DMS53 treated with DMSO at 0.1 percent for 48 hours (cell line): ENCODE measurements around the gene CCDC159.
A peak's percentile ranks its signal among the peaks of the same experiment; 100 is the strongest.
"Not testable (repeated sequence)": the region's sequence is repeated elsewhere in the genome, so short reads cannot be mapped to it uniquely, and the experiment has no call there.

Experiments
- DNase-seq: peaks from one replicate; lab custom pipeline; 2025; ENCODE audit not compliant: unreplicated experiment; lab: John Stamatoyannopoulos, UW

CCDC159 gene, protein sequence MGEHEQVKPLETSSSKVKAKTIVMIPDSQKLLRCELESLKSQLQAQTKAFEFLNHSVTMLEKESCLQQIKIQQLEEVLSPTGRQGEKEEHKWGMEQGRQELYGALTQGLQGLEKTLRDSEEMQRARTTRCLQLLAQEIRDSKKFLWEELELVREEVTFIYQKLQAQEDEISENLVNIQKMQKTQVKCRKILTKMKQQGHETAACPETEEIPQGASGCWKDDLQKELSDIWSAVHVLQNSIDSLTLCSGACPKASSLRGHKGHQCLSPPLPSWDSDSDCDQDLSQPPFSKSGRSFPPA

DNA sequence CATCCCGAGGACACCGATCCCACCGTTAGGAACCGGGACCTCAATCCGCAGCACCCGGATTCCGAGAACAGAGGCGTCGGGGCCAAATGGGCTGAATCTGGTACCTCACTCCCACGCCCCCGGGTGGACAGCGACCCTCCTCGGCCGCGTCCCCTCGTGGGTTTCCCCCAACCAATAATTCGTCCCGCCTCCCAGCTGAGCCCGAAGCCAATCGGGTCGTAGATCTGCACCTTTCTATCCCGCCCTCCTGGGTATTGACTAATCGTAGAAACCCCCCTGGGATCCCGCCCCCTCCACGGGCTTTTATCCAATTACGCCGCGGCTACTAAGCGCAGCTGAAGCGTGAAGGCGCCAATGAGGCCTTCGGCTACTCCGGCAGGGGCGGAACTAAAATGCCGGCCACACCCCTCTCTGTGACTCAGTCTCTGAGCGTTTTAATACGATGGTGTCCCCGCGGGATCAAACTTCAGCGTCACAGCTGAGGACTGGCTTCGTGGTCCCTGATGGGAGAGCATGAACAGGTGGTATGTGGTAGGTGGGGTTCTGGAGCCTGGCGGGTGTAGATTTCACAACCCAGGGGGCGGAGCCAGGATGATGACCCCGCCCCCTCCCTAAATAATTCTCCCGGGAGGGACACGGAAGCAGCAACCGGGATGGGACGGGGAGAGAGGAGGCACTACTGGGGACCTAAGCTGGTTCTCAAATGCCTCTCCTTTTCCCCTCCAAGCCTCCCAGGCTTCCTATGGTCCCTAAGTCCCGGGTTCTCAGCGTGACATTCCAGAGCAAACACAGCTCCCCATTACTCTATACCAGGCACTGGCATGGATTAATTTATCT, at the start of gene CCDC159, which contains the start of gene TMEM205:
Gene CCDC159, plus strand, starts transcription at position 416 of the 837 bp plus-strand sequence. Its CDS starts 88 bp downstream, at position 504.
Gene TMEM205, minus strand, starts transcription at position 165 of the 837 bp plus-strand sequence. CDS start 649 bp downstream, outside the sequence.
- DNase-seq = peak; percentile 94

DNA sequence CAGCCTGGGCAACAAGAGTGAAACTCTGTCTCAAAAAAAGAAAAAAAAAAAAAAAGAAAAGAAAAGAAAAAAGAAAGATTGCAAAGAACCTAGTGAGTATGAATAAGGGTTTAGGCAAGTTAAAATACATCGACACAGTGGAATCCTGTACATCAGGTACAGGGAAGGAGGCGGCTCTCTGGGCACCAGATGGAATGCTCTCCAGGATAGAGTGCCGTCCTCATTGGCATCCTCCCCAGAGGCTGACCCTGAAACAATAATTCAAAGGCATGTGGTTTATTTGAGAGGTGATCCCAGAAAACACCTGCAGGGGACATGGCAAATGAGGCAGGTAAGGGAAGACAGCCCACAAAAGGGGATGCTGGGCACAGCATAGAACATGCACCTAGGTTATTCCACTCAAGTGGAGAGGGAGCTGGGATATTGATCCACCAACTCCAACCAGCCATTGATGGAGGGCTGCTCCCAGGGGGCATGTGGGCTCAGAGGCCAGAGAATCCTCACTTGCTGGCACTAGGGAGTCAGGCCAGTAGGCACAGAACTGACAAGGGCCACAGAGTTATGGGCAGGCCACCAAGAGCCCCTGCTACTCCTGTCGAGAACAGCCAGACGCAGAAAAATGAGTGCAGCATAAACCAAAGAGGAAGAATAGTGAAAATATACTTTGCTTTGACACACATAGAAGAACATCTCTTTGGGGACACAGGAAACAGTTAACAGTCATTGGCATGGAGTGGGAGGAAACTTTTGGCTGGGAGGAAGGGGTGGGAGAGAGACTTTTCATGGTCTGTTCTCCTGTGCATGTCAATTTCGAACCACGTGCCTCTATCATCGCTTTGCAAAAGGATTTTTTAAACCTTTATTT, 46.1 kb upstream of the CCDC159 start:
- DNase-seq = no peak

DNA sequence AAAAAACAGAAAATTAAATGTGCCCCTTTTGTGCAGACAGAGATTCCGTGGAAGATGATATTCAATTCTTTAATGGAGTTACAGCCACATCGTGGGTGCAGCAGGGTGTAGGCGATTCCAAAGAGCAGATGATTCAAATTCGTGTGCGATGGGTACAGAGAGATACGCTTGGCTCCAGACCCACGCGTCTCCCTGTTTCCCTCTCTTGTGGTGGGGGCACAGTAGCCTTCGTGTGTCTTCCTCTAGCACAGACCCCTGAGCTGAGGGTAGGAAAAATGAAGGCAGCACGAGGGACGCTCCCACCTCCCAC, 45.6 kb upstream of the CCDC159 start:
- no peak for DNase-seq

DNA sequence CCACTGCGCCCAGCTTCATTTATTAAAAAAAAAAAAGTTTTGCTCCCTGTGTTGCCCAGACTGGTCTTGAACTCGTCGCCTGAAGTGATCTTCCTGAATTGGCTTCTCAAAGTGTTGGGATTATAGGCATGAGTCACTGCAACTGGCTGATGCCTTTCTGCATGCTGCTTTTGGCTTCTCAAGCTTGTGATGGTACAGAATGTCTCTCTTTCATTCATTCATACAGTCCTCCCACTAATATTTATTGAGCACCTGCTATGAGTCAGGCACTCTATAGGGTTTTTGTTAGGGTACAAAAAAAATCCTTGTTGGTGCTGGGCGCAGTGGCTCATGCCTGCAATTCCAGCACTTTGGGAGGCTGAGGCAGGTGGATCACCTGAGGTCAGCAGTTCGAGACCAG, 41.4 kb upstream of the CCDC159 start:
- no peak for DNase-seq

DNA sequence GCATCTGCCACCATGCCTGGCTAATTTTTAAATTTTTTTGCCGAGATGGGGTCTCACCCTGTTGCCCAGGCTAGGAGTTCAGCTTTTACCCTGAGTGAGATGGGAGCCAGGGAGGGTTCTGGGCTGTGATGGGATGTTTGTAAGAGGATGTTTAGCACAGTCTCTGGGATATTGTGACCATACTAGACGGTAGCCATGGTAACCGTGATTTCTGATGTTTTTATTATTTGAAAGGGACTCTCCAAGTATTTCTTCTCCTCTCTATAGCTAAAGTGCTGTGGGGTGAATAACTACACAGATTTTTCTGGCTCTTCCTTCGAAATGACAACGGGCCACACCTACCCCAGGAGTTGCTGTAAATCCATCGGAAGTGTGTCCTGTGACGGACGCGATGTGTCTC, 40.0 kb upstream of the CCDC159 start:
- DNase-seq = no peak

DNA sequence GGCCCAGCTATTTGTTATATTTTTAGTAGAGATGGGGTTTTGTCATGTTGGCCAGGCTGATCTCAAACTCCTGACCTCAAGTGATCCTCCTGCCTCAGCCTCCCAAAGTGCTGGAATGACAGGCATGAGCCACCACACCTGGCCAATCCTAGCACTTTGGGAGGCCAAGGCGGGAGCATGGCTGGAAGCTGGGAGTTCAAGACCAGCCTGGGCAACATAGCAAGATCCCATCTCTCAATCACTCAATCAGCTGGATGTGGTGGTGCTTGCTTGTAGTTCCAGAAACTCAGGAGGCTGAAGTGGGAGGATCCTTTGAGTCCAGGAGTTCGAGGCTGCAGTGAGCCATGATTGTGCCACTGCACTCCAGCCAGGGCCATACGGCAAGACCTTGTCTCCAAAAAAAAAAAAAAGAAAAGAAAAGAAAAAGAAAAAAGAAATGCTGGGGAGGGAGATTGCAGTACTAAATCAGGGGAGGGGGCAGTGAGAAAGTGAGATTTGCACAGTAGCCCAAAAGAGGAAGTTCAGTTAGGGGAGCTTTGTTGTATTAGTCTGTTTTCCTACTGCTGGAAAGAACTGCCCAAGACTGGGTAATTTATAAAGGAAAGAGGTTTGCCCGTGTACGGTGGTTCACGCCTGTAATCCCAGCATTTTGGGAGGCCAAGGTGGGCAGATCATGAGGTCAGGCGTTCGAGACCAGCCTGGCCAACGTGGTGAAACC, 25.9 kb upstream of the CCDC159 start:
- not testable (repeated sequence) for DNase-seq

DNA sequence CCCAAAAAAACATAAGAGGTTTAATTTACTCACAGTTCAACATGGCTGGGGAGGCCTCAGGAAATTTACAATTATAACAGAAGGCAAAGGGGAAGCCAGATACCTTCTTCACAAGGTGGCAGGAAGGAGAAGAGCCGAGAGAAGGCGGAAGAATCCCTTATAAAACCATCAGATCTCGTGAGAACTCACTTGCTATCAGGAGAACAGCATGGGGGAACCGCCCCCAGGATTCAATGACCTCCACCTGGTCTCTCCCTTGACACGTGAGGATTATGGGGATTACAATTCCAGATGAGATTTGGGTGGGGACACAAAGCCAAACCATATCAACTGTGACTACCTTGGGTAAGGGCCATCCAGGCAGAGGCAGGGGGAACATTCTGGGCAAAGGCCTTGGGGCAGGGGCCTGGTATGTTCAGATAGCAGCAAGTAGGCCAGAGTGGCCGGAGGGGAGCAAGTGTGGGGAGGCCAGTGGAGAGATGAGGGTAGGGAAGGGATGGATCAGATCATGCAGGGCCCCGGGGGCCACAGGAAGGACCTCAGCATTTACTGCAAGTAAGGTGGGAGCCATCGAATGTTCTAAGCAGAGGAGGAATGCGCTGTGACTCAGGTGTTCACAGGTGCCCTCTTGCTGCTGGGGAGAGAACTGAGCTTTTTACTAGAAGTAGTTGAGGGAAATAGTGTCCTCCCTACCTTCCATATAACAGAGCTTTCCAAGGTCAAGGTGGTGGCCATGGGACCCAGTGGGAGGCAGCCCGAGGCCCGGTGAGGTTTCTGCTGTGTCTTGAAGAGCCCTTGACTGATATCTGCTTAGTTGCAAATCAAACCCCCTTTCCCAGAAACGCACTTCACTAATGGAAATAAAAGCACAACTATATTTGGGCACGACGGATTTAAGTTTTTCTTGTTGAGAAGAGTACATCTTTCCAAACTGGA, 24.9 kb upstream of the CCDC159 start:
- no peak for DNase-seq

DNA sequence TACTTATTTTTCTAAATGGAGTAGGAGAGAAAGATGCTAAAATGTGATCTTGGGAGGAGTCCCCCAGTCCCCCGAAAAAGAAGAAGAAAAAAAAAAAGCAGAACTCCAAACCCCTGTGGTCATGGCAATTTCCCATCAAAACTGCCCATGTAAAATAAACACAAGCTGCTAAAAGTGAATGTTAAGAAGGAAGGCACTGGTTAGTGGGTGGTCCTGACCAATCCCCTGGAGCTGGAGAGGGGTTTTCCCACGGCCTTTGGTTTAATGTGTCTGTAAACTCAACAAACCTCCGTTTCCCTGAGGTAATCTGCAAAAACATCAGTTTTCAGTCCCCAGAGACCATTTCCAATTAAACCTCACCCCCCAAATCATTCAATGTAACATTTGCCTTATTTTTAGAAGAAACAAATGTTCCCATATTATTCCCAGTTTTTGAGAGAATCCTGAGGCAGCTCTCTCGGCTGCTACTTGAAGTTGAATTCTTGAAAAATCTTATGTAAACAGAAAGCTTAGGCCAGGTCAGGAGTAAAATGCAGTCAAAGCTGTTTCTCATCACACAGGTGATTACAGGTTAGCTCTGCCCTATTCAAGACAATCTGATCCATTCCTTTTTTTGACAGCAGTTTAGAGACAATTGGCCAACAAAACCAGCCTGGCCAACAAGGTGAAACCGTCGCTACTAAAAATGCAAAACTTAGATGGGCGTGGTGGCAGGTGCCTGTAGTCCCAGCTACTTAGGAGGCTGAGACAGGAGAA, 23.9 kb upstream of the CCDC159 start:
- no peak for DNase-seq

DNA sequence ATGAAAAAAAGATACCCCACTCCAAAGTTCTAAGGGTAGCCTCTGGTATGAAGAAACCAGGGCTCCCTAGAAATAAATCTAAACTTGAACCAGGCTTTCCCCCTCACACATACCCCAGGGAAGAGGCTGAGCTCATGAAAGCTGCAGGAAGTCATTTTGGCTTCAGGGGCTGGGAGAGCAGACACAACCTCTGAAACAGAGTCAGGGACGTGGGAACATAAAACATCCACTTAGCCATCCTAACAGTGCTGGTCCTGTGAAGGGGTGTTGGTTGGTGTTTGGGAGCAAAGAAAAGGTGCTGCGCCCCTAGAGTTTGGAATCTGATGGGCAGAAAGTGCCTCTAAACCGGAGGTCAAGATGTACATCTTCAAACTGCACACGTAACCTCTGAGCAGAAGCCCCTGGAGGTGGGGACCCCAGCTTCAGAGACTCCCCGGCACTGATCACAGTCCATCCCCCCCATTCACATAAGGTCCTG, 22.7 kb upstream of the CCDC159 start:
- no peak for DNase-seq

DNA sequence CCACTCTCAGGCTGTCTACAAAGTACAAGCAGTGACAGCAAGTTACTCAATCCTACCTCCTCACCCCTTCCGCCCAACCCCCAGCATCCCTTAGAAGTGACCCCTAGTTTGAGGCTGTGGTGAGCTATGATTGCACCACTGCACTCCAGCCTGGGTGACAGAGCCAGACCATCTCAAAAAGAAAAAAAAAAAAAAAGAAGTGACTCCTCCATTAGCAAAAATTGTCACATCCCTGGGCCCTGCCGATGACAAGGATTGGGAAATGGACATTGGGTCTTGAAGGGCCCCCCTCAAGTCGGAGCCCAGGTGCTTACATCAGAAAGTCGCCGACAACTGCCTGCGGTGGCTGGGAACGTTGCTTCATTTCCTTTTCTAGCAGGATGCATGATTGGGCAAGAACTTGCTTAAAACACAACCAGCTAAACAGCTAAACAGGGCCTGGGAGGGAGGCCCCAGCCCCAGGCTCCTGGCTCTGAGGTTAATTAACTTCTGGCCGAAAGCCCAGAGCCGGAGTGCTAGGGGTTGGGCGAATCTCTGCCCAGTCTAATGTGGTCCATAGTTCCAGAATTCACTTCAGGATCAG, 22.1 kb upstream of the CCDC159 start:
- DNase-seq = no peak

DNA sequence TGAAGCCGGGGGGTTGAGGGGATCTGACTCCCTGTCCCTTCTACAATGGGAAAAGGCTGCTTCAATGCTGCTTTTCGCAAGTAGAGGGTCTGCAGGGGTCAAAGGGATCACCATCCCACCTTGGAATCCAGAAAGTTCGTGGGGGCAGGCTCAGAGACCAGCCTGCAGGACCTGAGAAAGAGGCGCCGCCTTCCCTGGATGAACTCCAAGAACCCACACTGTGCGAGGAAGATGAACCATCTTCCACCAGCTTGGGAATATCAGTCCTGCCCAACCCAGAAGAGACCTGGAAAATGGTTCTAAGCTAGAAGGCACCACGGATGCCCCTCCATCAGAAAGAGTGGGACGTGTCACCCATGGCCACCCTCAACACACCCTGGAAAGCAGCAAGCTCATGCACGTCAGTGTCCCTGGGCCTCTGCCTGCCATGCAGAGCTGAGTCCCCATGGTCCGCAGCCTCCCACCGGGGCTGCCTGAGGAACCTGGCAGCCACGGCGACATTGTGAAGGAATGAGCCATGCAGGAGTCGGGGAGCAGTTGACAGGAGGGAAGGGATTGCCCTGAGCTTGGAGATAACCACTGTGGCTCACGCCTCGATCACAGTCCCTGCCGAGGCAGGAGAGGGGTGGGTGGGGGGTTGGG, 21.4 kb upstream of the CCDC159 start:
- DNase-seq = no peak

DNA sequence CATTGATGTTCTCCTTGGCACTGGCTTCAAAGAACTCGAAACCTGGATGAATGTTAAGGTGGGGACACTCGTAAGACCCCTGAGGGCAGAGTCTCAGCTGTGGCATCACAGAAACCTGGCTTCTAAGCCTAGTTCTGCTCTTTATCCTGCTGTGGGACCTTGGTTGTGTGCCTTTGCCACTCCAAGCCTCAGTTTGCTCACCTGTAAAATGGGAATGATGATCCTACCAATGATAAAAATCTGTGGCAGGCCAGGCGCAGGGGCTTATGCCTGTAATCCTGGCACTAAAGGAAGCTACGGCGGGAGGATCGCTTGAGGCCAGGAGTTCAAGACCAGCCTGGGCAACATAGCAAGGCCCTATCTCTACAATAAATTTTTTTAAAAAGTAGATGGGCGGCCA, 20.8 kb upstream of the CCDC159 start:
- no peak for DNase-seq

DNA sequence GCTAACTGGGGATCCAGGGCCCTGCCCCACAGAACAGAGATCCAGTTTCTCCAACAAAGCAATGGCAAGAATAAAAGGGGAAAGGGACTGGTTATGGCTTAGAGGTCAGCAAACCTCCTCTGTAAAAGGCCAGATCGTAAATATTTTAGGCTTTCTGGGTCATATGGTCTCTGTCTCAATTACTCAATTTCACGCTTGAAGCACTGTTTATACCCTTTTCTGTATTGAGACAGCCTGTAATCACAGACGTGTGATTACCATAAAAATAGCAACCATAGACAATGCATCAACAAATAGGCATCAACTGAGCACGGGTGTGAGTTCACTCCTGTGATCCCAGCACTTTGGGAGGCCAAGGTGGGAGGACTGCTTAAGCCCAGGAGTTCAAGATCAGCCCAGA, 16.2 kb upstream of the CCDC159 start:
- DNase-seq = no peak

DNA sequence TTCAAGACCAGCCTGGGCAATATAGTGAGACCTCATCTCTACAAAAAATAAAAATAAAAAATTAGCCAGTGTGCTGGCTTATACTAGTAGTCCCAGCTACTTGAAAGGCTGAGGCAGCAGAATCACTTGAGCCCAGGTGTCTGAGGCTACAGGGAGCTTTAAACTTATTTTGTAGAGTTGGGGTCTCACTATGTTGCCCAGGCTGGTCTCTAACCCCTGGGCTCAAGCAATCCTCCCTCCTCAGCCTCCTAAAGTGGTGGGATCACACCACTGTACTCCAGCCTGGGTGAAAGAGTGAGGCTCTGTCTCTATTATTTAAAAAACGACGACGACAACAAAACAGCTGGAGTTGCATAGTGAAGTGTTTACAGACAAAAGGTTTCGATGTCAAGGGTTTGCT, 14.8 kb upstream of the CCDC159 start:
- DNase-seq = no peak

DNA sequence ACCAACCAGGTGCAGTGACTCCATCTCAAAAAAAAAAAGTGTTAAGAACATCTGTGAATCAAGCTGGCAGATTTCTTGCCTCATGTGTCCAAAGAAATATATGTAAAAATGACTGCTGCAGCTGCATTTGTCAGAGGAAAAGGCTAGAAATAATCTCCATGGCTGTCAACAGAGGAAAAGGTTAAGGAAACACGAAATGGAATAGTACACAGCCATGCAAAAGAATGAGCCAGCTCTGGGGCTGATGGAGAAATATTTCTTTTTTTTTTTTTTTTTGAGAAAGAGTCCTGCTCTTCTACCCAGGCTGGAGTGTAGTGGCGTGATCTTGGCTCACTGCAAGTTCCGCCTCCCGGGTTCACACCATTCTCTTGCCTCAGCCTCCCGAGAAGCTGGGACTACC, 13.5 kb upstream of the CCDC159 start:
- DNase-seq = no peak

DNA sequence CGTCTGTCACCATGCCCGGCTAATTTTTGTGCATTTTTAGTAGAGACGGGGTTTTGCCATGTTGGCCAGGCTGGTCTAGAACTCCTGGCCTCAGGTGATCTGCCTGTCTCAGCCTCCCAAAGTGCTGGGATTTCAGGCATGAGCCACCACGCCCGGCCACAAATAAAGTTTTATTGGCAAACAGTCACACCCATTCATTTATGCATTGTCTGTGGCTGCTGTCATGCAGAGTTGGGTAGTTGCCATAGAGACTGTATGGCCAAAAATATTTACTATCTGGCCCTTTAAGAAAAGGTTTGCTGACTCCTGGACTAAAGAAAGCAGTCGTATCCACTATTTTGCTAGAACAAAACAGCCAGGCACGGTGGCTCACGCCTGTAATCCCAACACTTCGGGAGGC, 12.5 kb upstream of the CCDC159 start:
- DNase-seq = not testable (repeated sequence)

DNA sequence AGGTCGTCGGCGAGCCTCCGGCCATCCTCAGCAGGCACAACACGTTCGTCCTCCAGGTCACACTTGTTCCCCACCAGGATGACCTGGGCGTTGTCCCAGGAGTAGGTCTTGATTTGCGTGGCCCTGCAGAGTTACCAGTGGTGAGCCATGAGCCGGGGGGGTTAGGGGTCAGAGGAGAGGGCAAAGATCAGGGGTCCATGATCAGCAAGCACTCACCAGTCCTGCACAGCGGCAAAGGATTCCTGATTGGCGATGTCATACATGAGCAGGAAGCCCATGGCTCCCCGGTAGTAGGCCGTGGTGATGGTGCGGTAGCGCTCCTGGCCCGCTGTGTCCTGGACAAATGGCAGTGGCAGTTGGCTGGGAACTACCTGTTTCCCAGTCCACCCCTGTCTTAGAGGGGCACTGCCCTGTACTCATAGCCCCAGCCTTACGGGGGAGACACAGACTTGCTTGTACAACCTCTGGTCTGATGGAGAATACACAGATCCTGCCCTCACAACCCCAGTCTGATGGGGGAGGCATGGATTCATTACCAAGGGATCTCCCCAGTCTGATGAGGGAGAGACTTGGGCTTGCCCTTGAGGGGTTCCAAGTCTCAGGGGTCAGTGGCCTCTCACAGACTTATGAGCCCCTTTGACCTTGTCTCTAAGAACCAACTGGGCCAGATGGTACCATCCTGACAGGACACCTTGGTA, 10.7 kb upstream of the CCDC159 start:
- no peak for DNase-seq
